GM23338 (cell line): ENCODE measurements around the gene APPBP2.

Experiments
- EZH2 ChIP-seq: fragments of 200-600 bp; sonication (generic); IDR thresholded peaks from one replicate; pipeline ENCODE4 v1.8.0; 2017; ENCODE audit warnings: antibody characterized with exemption, mild to moderate bottlenecking, low read depth; ENCODE audit not compliant: unreplicated experiment
- EZH2phosphoT487 ChIP-seq: fragments of 200-600 bp; sonication (generic); IDR thresholded peaks from one replicate; pipeline ENCODE4 v1.8.1; 2018; ENCODE audit warnings: antibody characterized with exemption; ENCODE audit not compliant: unreplicated experiment
- REST ChIP-seq: IDR thresholded peaks from one replicate; pipeline ENCODE4 v1.6.1; 2018; ENCODE audit warnings: antibody characterized with exemption; ENCODE audit not compliant: unreplicated experiment
- ZNF331 ChIP-seq: fragments of 250-450 bp; sonication (Bioruptor Pico); IDR thresholded peaks from 2 replicates; pipeline ENCODE4 v1.5.0; 2020; ENCODE audit warnings: low read depth, mild to moderate bottlenecking, moderate library complexity
- TF ChIP-seq, protein P1 (sequence below), 2 experiments: fragments of 200-600 bp in 1 of 2; sonication (generic) in 1 of 2; conservative IDR thresholded peaks; 2 replicates each; pipeline versions ENCODE4 v1.5.1 to v1.6.1; 2016 to 2017; ENCODE audit warnings: antibody characterized with exemption in 2 of 2, low read depth in 2 of 2, mild to moderate bottlenecking in 2 of 2, moderate library complexity in 1 of 2
- TF ChIP-seq, protein P2 (sequence below): IDR thresholded peaks from 2 replicates; pipeline ENCODE4 v1.6.1; 2016; ENCODE audit warnings: antibody characterized with exemption

- TF ChIP-seq EZH2 = no peak
- no peak for TF ChIP-seq EZH2phosphoT487
- TF ChIP-seq, protein P1, sequence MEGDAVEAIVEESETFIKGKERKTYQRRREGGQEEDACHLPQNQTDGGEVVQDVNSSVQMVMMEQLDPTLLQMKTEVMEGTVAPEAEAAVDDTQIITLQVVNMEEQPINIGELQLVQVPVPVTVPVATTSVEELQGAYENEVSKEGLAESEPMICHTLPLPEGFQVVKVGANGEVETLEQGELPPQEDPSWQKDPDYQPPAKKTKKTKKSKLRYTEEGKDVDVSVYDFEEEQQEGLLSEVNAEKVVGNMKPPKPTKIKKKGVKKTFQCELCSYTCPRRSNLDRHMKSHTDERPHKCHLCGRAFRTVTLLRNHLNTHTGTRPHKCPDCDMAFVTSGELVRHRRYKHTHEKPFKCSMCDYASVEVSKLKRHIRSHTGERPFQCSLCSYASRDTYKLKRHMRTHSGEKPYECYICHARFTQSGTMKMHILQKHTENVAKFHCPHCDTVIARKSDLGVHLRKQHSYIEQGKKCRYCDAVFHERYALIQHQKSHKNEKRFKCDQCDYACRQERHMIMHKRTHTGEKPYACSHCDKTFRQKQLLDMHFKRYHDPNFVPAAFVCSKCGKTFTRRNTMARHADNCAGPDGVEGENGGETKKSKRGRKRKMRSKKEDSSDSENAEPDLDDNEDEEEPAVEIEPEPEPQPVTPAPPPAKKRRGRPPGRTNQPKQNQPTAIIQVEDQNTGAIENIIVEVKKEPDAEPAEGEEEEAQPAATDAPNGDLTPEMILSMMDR (conservative IDR thresholded peaks at IDR 0.05; ENCODE audit: low read depth in 2 of 2) = no peak
- no peak for TF ChIP-seq REST
- TF ChIP-seq, protein P2, sequence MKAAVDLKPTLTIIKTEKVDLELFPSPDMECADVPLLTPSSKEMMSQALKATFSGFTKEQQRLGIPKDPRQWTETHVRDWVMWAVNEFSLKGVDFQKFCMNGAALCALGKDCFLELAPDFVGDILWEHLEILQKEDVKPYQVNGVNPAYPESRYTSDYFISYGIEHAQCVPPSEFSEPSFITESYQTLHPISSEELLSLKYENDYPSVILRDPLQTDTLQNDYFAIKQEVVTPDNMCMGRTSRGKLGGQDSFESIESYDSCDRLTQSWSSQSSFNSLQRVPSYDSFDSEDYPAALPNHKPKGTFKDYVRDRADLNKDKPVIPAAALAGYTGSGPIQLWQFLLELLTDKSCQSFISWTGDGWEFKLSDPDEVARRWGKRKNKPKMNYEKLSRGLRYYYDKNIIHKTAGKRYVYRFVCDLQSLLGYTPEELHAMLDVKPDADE = no peak
- TF ChIP-seq ZNF331 (CRISPR knock-in tag) = no peak
Measured at GRCh38 chr17:60423865-60424264, 102.2 kb downstream of the APPBP2 start.
